Raji (cell line): ENCODE results near the gene FAHD2A.
A peak's percentile ranks its signal among the peaks of the same experiment; 100 is the strongest.

ENCODE experiments used
- POLR2A ChIP-seq: IDR thresholded peaks from 2 replicates; pipeline ENCODE4 v1.6.1; 2011; ENCODE audit warnings: low read depth, low read length, control low read depth; ENCODE audit not compliant: insufficient read depth

FAHD2A gene

GRCh38 chr2:95402370-95403203, at the start of gene FAHD2A:
TSS of gene FAHD2A (plus strand) at chr2:95402708. CDS start at chr2:95405559, 2,851 bp downstream.
- peak; percentile 81 for TF ChIP-seq POLR2A

GRCh38 chr2:95353055-95353575, 49.4 kb upstream of the FAHD2A start:
- no peak for TF ChIP-seq POLR2A

GRCh38 chr2:95353613-95354468, 48.7 kb upstream of the FAHD2A start:
- no peak for TF ChIP-seq POLR2A

- TF ChIP-seq POLR2A = no peak
Observed at GRCh38 chr2:95354469-95354901, 48.0 kb upstream of the FAHD2A start.

GRCh38 chr2:95354925-95355324, 47.6 kb upstream of the FAHD2A start:
- TF ChIP-seq POLR2A = no peak

- TF ChIP-seq POLR2A = no peak
Observed at GRCh38 chr2:95356821-95357700, 45.4 kb upstream of the FAHD2A start.

- no peak for TF ChIP-seq POLR2A
Observed at GRCh38 chr2:95357717-95358280, 44.7 kb upstream of the FAHD2A start.

- no peak for TF ChIP-seq POLR2A
Observed at GRCh38 chr2:95359031-95359430, 43.5 kb upstream of the FAHD2A start.

GRCh38 chr2:95359501-95359930, 43.0 kb upstream of the FAHD2A start:
- TF ChIP-seq POLR2A = no peak

- no peak for TF ChIP-seq POLR2A
Observed at GRCh38 chr2:95361216-95361980, 41.1 kb upstream of the FAHD2A start.

GRCh38 chr2:95362486-95362885, 40.0 kb upstream of the FAHD2A start:
- TF ChIP-seq POLR2A = no peak

- TF ChIP-seq POLR2A = no peak
Observed at GRCh38 chr2:95366514-95366913, 36.0 kb upstream of the FAHD2A start.

GRCh38 chr2:95372216-95372829, 30.2 kb upstream of the FAHD2A start:
- TF ChIP-seq POLR2A = no peak
